Vagina (tissue), 2 donors: Measurements from ENCODE around the gene EEIG1. TPM values are rescaled to one million over a fixed set of nuclear protein-coding genes. Genes with fewer than 3 reads are reported as not detected.
A peak's percentile ranks its signal among the peaks of the same experiment; 100 is the strongest.

Experiments used
- DNase-seq, 2 donors: peaks; one replicate each; pipeline ENCODE4 v3.0.0-alpha.2; 2017; ENCODE audit errors: extremely low spot score in 2 of 2
- H3K27ac ChIP-seq: fragments of 200-600 bp; sonication (generic); one replicate; pipeline ENCODE4 v1.5.1; 2019
- H3K27me3 ChIP-seq: fragments of 200-600 bp; sonication (generic); one replicate; pipeline ENCODE4 v1.5.1; 2019
- H3K36me3 ChIP-seq, 2 donors: fragments of 200-600 bp; sonication (generic); one replicate each; pipeline ENCODE4 v1.5.1; 2017 to 2019
- H3K4me1 ChIP-seq: fragments of 200-600 bp; sonication (generic); one replicate; pipeline ENCODE4 v1.5.1; 2019
- H3K4me3 ChIP-seq, 2 donors: fragments of 200-600 bp; sonication (generic); 1 replicate in 1 of 2; 2 replicates in 1 of 2; pipeline ENCODE4 v1.5.1; 2016 to 2019
- H3K9me3 ChIP-seq: fragments of 200-600 bp; sonication (generic); one replicate; pipeline ENCODE4 v1.5.1; 2019
- CTCF ChIP-seq, 3 experiments: fragments of 450-650 bp in 2 of 3; fragments of 200-600 bp in 1 of 3; sonication (generic) in 1 of 3; IDR thresholded peaks; one replicate each; pipeline ENCODE4 v1.5.1; 2017 to 2019; ENCODE audit warnings: antibody characterized with exemption in 3 of 3, mild to moderate bottlenecking in 2 of 3, moderate library complexity in 2 of 3
- POLR2A ChIP-seq, 2 donors: fragments of 450-650 bp; IDR thresholded peaks; one replicate each; pipeline ENCODE4 v1.6.1; 2017; ENCODE audit warnings: antibody characterized with exemption in 2 of 2, mild to moderate bottlenecking in 2 of 2, moderate library complexity in 2 of 2
- POLR2AphosphoS5 ChIP-seq, 2 donors: sonication (generic); formaldehyde crosslinking; IDR thresholded peaks; one replicate each; pipeline ENCODE4 v1.9.0; 2017; ENCODE audit warnings: antibody characterized with exemption in 2 of 2, mild to moderate bottlenecking in 2 of 2, low read depth in 1 of 2; ENCODE audit not compliant: insufficient read depth in 1 of 2
- intact Hi-C: fragments of 100-400 bp; cut with DNase I; formaldehyde crosslinking; loops from one replicate; pipeline ENCODE4 v1.15.1; 2023
- total RNA-seq: library from RNA; depleted of rRNA; stranded (reverse); fragments of >200 nt; gene quantifications from one replicate; pipeline ENCODE4 v1.2.3, GENCODE V29; 2016

EEIG1 gene
- 30.9 TPM for total RNA-seq

- DNase-seq: no peak
- Histone ChIP-seq H3K4me1 (peaks cover 51% of the 10 kb centered on the region), H3K27me3 (no peaks in the 10 kb centered on the region), H3K36me3 (no peaks in the 10 kb centered on the region), H3K27ac (peak within 1 kb of the TSS; percentile 96), H3K9me3 (no peaks in the 10 kb centered on the region), H3K4me3 (peak within 1 kb of the TSS; percentile 78 to 95)
- TF ChIP-seq POLR2A (IDR thresholded peaks at IDR 0.05) (peak in 1 of 2 donors; percentile 87), CTCF (IDR thresholded peaks at IDR 0.05) (no peak), POLR2AphosphoS5 (IDR thresholded peaks at IDR 0.05; ENCODE audit: insufficient read depth in 1 of 2, low read depth in 1 of 2) (peak; percentile 28 to 89)
- intact Hi-C loops: loop anchor here (5.0 kb wide), 1 partner anchor 39 kb away; no protein-coding TSS in a partner anchor
These were observed at the start of gene EEIG1 for GRCh38 chr9:127980706-127981558. TSS of gene EEIG1 (minus strand) at chr9:127980989. CDS start at chr9:127980137, 852 bp downstream.

- Histone ChIP-seq H3K9me3 (no peaks in the 10 kb centered on the region), H3K27ac (no peak overlapping the region), H3K4me1 (peaks cover 5% of the 10 kb centered on the region), H3K27me3 (no peaks in the 10 kb centered on the region), H3K36me3 (no peaks in the 10 kb centered on the region), H3K4me3 (no peak overlapping the region)
- DNase-seq: no peak
- intact Hi-C loops: no loop called here
- TF ChIP-seq POLR2AphosphoS5 (IDR thresholded peaks at IDR 0.05; ENCODE audit: insufficient read depth in 1 of 2, low read depth in 1 of 2) (no peak), POLR2A (IDR thresholded peaks at IDR 0.05) (no peak), CTCF (IDR thresholded peaks at IDR 0.05) (no peak)
These were observed 46.9 kb upstream of the EEIG1 start for GRCh38 chr9:128027705-128028104.

GRCh38 chr9:128026773-128027541 is 46.2 kb upstream of the EEIG1 start:
- H3K27ac ChIP-seq: peak overlapping the region; percentile 49
- no peaks in the 10 kb centered on the region for H3K27me3 ChIP-seq
- intact Hi-C loops: no loop called here
- H3K9me3 ChIP-seq: no peaks in the 10 kb centered on the region
- TF ChIP-seq POLR2A (IDR thresholded peaks at IDR 0.05) (no peak), POLR2AphosphoS5 (IDR thresholded peaks at IDR 0.05; ENCODE audit: insufficient read depth in 1 of 2, low read depth in 1 of 2) (no peak), CTCF (IDR thresholded peaks at IDR 0.05) (no peak)
- H3K4me1 ChIP-seq: peaks cover 5% of the 10 kb centered on the region
- no peak for DNase-seq
- H3K36me3 ChIP-seq: no peaks in the 10 kb centered on the region
- H3K4me3 ChIP-seq: no peak overlapping the region

- no peak for DNase-seq
- intact Hi-C loops: no loop called here
- peak overlapping the region; percentile 49 for H3K27ac ChIP-seq
These were observed 45.5 kb upstream of the EEIG1 start for GRCh38 chr9:128026255-128026772.

More at GRCh38 chr9:128026255-128026772, 45.5 kb upstream of the EEIG1 start:
- no peaks in the 10 kb centered on the region for H3K27me3 ChIP-seq
- TF ChIP-seq CTCF (IDR thresholded peaks at IDR 0.05) (no peak), POLR2AphosphoS5 (IDR thresholded peaks at IDR 0.05; ENCODE audit: insufficient read depth in 1 of 2, low read depth in 1 of 2) (peak in 1 of 2 donors; percentile 40)
- H3K4me3 ChIP-seq: no peak overlapping the region
- no peaks in the 10 kb centered on the region for H3K36me3 ChIP-seq
- no peaks in the 10 kb centered on the region for H3K9me3 ChIP-seq
- peaks cover 5% of the 10 kb centered on the region for H3K4me1 ChIP-seq
